ENCODE measurements around the gene PFAS. TPM values are rescaled to one million over a fixed set of nuclear protein-coding genes. Genes with fewer than 3 reads are reported as not detected.
A peak's percentile ranks its signal among the peaks of the same experiment; 100 is the strongest.

The PFAS gene
- total RNA-seq, 1 experiment from 2014 or later = 66.8 TPM

DNA sequence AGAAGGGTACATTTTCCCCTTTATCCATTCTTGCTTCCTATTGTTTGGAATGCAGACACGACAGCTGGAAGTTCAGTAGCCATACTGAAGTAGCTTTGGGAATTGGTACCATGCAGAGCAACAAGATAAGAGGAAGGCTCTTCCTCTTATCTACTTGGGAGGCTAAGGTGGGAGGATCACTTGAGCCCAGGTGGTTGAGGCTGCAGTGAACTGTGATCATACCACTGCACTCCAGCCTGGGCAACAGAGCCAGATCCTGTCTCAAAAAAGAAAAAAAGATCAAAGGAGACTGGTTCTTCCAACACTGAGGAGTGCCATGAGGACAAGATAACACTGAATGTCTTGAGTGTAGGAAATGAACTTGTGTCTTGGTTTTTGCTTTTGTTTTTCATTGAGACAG lies 23.3 kb downstream of the PFAS start:
- TF ChIP-seq, protein P1, sequence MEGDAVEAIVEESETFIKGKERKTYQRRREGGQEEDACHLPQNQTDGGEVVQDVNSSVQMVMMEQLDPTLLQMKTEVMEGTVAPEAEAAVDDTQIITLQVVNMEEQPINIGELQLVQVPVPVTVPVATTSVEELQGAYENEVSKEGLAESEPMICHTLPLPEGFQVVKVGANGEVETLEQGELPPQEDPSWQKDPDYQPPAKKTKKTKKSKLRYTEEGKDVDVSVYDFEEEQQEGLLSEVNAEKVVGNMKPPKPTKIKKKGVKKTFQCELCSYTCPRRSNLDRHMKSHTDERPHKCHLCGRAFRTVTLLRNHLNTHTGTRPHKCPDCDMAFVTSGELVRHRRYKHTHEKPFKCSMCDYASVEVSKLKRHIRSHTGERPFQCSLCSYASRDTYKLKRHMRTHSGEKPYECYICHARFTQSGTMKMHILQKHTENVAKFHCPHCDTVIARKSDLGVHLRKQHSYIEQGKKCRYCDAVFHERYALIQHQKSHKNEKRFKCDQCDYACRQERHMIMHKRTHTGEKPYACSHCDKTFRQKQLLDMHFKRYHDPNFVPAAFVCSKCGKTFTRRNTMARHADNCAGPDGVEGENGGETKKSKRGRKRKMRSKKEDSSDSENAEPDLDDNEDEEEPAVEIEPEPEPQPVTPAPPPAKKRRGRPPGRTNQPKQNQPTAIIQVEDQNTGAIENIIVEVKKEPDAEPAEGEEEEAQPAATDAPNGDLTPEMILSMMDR (IDR thresholded peaks at IDR 0.05; ENCODE audit: unreplicated experiment) = no peak
- H3K9me3 Mint-ChIP-seq (ENCODE audit: low read depth, unreplicated experiment) = no peaks in the 10 kb centered on the region
- no peak overlapping the region for H3K27ac Mint-ChIP-seq (ENCODE audit: unreplicated experiment)
- intact Hi-C loops (cut with micrococcal nuclease; ENCODE audit: unreplicated experiment) = no loop called here
- peaks cover 14% of the 10 kb centered on the region for H3K4me1 Mint-ChIP-seq (ENCODE audit: low read depth, unreplicated experiment)
- H3K36me3 Mint-ChIP-seq (ENCODE audit: insufficient read depth, unreplicated experiment) = peaks cover 26% of the 10 kb centered on the region
- H3K27me3 Mint-ChIP-seq (ENCODE audit: unreplicated experiment) = no peaks in the 10 kb centered on the region
- DNase-seq = no peak
- CTCF ChIA-PET = no interaction called here
- no TSS peak for BruUV-seq (replicated peaks)
- no peak overlapping the region for H3K4me3 Mint-ChIP-seq (ENCODE audit: low read depth, unreplicated experiment)

DNA sequence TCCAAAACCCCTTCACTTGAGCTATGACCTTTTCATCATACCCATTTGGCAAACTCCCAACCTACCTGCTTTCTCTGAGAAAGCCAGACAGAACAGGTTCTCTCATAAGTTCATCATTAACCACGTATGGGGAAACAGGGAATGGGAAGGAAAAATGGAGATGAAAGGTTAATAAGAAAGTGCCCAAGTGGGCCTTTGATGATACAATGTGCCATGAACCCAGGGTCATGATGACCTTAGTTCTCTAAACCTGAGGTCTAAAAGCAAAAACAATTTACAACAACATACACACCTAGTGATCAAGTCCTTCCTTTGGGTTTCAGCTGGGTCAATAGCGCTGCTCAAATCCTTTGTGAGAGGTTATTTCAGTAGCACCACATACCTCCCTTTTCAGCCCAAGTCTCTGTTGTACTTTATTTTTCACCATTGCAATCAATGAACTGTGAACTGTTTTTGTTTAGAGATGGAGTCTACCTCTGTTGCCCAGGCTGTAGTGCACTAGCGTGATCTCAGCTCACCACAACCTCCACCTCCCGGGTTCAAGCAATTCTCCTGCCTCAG lies 24.9 kb downstream of the PFAS start:
- Mint-ChIP-seq H3K36me3 (ENCODE audit: insufficient read depth, unreplicated experiment) (peaks cover 25% of the 10 kb centered on the region), H3K9me3 (ENCODE audit: low read depth, unreplicated experiment) (no peaks in the 10 kb centered on the region), H3K27me3 (ENCODE audit: unreplicated experiment) (no peaks in the 10 kb centered on the region), H3K4me1 (ENCODE audit: low read depth, unreplicated experiment) (peaks cover 14% of the 10 kb centered on the region), H3K4me3 (ENCODE audit: low read depth, unreplicated experiment) (peak overlapping the region; percentile 5), H3K27ac (ENCODE audit: unreplicated experiment) (no peak overlapping the region)
- CTCF ChIA-PET = interaction anchor here (0.6 kb wide), 1 partner anchor 275 kb away, joined by 5 read pairs; no protein-coding TSS in a partner anchor
- TF ChIP-seq, protein P1 (IDR thresholded peaks at IDR 0.05; ENCODE audit: unreplicated experiment) = no peak
- no TSS peak for BruUV-seq (replicated peaks)
- intact Hi-C loops (cut with micrococcal nuclease; ENCODE audit: unreplicated experiment) = no loop called here
- DNase-seq = peak; percentile 34

DNA sequence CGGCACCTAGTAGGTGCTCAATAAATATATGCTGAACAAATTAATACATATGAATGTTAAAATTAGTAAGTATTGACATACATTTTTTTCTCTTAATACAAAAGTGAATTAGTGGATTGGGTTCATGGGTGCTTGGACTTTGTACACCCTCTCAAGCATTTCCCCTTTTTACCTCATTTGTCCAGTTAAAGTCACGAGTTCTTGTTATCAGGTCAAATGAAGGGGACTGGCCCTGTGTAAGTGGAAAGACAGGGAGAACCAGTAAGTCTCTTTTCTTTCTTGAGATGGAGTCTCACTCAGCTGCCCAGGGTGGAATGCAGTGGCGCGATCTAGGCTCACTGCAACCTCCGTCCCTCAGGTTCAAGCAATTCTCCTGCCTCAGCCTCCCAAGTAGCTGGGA lies 25.7 kb downstream of the PFAS start:
- no peak for DNase-seq
- Mint-ChIP-seq H3K27ac (ENCODE audit: unreplicated experiment) (no peak overlapping the region), H3K4me1 (ENCODE audit: low read depth, unreplicated experiment) (peaks cover 14% of the 10 kb centered on the region), H3K9me3 (ENCODE audit: low read depth, unreplicated experiment) (no peaks in the 10 kb centered on the region), H3K27me3 (ENCODE audit: unreplicated experiment) (no peaks in the 10 kb centered on the region), H3K36me3 (ENCODE audit: insufficient read depth, unreplicated experiment) (peaks cover 25% of the 10 kb centered on the region), H3K4me3 (ENCODE audit: low read depth, unreplicated experiment) (no peak overlapping the region)
- TF ChIP-seq, protein P1 (IDR thresholded peaks at IDR 0.05; ENCODE audit: unreplicated experiment) = no peak
- BruUV-seq (replicated peaks) = no TSS peak
- CTCF ChIA-PET = no interaction called here
- intact Hi-C loops (cut with micrococcal nuclease; ENCODE audit: unreplicated experiment) = no loop called here

DNA sequence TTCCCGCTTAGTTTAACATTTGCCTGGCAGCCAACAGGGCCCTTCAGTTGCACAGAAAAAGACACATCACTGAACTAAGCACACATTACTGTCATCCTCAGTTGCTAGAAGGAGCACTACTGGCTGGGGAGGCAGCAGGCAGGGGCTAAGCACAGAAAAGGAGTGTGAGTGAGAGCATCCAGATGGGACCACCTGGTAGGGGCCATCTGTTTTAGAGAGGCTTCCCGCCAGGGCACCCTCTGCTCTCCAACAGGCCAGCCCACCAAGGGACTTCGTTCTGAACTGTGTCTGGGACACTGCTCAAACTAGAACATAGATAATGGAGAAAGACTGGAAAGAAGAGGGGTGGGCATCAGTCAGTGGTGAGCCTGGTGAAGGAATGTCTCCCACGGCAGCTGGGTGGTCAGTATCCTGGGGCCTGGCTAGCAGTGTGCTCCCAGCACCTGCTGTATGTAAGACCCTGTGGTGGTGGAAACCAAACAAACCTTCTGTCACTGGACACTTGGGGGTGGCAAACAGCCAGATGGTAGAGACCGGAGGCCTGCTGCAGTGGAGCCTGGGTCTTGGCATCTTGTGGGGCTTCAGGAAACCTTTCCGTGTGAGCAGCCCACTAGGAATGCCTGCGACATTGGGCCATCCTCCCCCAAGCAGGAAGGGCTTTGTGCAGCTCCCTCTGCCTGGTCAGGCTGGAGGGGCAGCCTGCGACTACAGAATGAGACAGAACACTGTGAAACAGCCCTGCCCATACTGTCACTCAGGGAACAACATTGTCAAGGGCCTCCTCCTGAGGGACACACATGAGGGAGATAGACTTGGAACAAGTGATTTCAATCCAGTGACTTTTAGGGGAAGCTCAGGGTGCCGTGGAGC lies 26.6 kb downstream of the PFAS start:
- CTCF ChIA-PET = no interaction called here
- no peak for DNase-seq
- Mint-ChIP-seq H3K27me3 (ENCODE audit: unreplicated experiment) (no peaks in the 10 kb centered on the region), H3K4me3 (ENCODE audit: low read depth, unreplicated experiment) (no peak overlapping the region), H3K9me3 (ENCODE audit: low read depth, unreplicated experiment) (no peaks in the 10 kb centered on the region), H3K27ac (ENCODE audit: unreplicated experiment) (no peak overlapping the region), H3K36me3 (ENCODE audit: insufficient read depth, unreplicated experiment) (peaks cover 25% of the 10 kb centered on the region), H3K4me1 (ENCODE audit: low read depth, unreplicated experiment) (peaks cover 14% of the 10 kb centered on the region)
- intact Hi-C loops (cut with micrococcal nuclease; ENCODE audit: unreplicated experiment) = no loop called here
- no TSS peak for BruUV-seq (replicated peaks)
- TF ChIP-seq, protein P1 (IDR thresholded peaks at IDR 0.05; ENCODE audit: unreplicated experiment) = no peak

All from Calu3 (cell line).